ENCODE results near the gene PCBP2. TPM values are rescaled to one million over a fixed set of nuclear protein-coding genes. Genes with fewer than 3 reads are reported as not detected.
A peak's percentile ranks its signal among the peaks of the same experiment; 100 is the strongest.

The PCBP2 gene
- polyA plus RNA-seq, 1 of the 3 experiments (the other 2 are of a cell fraction), result 368 TPM

DNA sequence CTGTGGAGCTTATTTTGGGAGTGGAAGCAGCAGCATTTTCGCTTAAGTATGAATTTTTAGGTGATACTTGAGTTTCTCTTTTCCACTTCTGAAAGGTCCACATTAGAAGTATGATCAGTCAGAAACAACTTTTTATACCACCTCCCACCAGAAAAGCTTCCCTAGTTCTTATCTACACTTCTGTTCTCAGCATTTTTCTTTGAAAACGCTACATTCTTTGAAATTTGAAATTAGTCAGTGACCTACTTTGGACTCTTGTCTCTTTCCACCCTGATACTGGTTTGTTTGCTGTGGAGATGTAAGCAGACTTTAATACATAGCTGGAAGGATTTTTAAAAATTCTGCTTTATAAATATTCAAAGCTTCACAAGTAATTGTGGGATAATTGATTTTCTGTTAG is 22.2 kb downstream of the PCBP2 start:
- WGBS (ENCODE audit: low lambda C conversion rate), result 94% methylated on average over 2 of the region's 2 CpGs
- Histone ChIP-seq H3K79me2 (ENCODE audit: insufficient read depth) (peaks cover 95% of the 10 kb centered on the region), H4K20me1 (ENCODE audit: insufficient read depth) (peaks cover 90% of the 10 kb centered on the region), H3K9me2 (no peaks in the 10 kb centered on the region), H3F3A (replicated peaks; ENCODE audit: insufficient read depth) (peaks cover 84% of the 10 kb centered on the region), H3K36me3 (replicated peaks in 1 of 2; ENCODE audit: control insufficient read depth in 1 of 2, insufficient read depth in 2 of 2, low read length in 1 of 2) (peaks cover 86 to 95% of the 10 kb centered on the region in 2 experiments), H3K27ac (ENCODE audit: low read depth in 2 of 2, low read length in 1 of 2) (peak overlapping the region in 1 of 2 experiments; percentile 9; a peak in 1 of 4 replicates), H3K27me3 (ENCODE audit: insufficient read depth) (no peaks in the 10 kb centered on the region), H3K9me3 (no peaks in the 10 kb centered on the region), H3K4me2 (no peak overlapping the region), H3K4me3 (ENCODE audit: low read depth in 2 of 2, low read length in 1 of 2) (no peak overlapping the region), H2AFZ (ENCODE audit: low read depth) (no peak overlapping the region), H3K9ac (no peak overlapping the region), H3K4me1 (ENCODE audit: control insufficient read depth in 1 of 2, insufficient read depth in 2 of 2, low read depth in 1 of 2, low read length in 1 of 2) (peaks cover 0 to 5% of the 10 kb centered on the region in 2 experiments; a peak in 1 of 4 replicates)
- TF ChIP-seq MEF2A (IDR thresholded peaks at IDR 0.05; ENCODE audit: borderline replicate concordance, low read depth), result no peak
- TF ChIP-seq FOXJ3 (CRISPR knock-in tag; IDR thresholded peaks at IDR 0.05), result no peak
- TF ChIP-seq SMC3 (IDR thresholded peaks at IDR 0.05; ENCODE audit: low read depth, low read length), result no peak
- TF ChIP-seq ELF1 (IDR thresholded peaks at IDR 0.05), result no peak
- TF ChIP-seq EZH2phosphoT487 (IDR thresholded peaks at IDR 0.05; ENCODE audit: borderline replicate concordance, low read depth), result no peak
- TF ChIP-seq NFIC (IDR thresholded peaks at IDR 0.05; ENCODE audit: borderline replicate concordance), result no peak
- no peak for TF ChIP-seq RCOR1 (IDR thresholded peaks at IDR 0.05; ENCODE audit: low read length)
- TF ChIP-seq RXRA (IDR thresholded peaks at IDR 0.05; ENCODE audit: borderline replicate concordance, low read depth), result no peak
- TF ChIP-seq, protein P1, sequence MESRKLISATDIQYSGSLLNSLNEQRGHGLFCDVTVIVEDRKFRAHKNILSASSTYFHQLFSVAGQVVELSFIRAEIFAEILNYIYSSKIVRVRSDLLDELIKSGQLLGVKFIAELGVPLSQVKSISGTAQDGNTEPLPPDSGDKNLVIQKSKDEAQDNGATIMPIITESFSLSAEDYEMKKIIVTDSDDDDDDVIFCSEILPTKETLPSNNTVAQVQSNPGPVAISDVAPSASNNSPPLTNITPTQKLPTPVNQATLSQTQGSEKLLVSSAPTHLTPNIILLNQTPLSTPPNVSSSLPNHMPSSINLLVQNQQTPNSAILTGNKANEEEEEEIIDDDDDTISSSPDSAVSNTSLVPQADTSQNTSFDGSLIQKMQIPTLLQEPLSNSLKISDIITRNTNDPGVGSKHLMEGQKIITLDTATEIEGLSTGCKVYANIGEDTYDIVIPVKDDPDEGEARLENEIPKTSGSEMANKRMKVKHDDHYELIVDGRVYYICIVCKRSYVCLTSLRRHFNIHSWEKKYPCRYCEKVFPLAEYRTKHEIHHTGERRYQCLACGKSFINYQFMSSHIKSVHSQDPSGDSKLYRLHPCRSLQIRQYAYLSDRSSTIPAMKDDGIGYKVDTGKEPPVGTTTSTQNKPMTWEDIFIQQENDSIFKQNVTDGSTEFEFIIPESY (IDR thresholded peaks at IDR 0.05; ENCODE audit: borderline replicate concordance, low read depth), result no peak
- no peak for TF ChIP-seq YY1 (IDR thresholded peaks at IDR 0.05; ENCODE audit: low read depth)
- TF ChIP-seq, protein P2, sequence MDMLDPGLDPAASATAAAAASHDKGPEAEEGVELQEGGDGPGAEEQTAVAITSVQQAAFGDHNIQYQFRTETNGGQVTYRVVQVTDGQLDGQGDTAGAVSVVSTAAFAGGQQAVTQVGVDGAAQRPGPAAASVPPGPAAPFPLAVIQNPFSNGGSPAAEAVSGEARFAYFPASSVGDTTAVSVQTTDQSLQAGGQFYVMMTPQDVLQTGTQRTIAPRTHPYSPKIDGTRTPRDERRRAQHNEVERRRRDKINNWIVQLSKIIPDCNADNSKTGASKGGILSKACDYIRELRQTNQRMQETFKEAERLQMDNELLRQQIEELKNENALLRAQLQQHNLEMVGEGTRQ (IDR thresholded peaks at IDR 0.05; ENCODE audit: borderline replicate concordance, low read depth, low read length), result no peak
- TF ChIP-seq TCF12 (IDR thresholded peaks at IDR 0.05), result no peak
- no peak for TF ChIP-seq TEAD4 (IDR thresholded peaks at IDR 0.05; ENCODE audit: borderline replicate concordance, insufficient read depth)
- TF ChIP-seq GABPA (IDR thresholded peaks at IDR 0.05; ENCODE audit: low read depth), result no peak
- TF ChIP-seq CHD2 (IDR thresholded peaks at IDR 0.05; ENCODE audit: low read length, partially characterized antibody), result no peak
- ChIA-PET POLR2A (interaction anchor here (0.6 to 1.5 kb wide), 6 partner anchors 12 to 166 kb away, joined by 3 to 6 read pairs (median 3); partner anchors contain the start of gene TARBP2), CTCF (interaction anchor here (0.9 to 5.4 kb wide), 10 partner anchors 8 to 153 kb away, joined by 3 to 32 read pairs (median 5); partner anchors contain the start of genes AAAS and MAP3K12)
- no peak for DNase-seq

DNA sequence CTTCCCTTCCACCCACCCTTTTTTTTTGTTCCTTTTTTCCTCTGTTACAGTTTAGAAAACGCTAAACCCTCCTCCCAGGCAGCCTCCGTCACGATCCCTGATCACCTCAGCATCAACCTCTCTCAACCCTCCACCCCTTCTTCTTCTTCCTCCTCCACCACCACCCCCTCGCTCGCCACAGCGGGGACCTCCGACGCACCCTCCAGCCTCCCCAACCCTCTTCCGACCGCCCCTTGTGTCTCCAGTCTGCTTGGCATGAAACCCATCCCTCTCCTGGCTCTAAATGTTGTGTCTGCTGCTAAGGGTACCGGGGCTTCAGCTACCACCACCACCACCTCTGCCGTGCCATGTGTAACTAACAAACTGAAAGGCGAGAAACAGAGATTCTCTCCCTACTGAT is 22.9 kb downstream of the PCBP2 start:
- WGBS (ENCODE audit: low lambda C conversion rate), result 91% methylated on average over 13 of the region's 13 CpGs
- Histone ChIP-seq H3K27ac (ENCODE audit: low read depth in 2 of 2, low read length in 1 of 2) (peak overlapping the region in 1 of 2 experiments; percentile 9; a peak in 1 of 4 replicates), H3K4me1 (ENCODE audit: control insufficient read depth in 1 of 2, insufficient read depth in 2 of 2, low read depth in 1 of 2, low read length in 1 of 2) (peaks cover under 1 to 5% of the 10 kb centered on the region in 2 experiments; a peak in 2 of 4 replicates), H3K4me3 (ENCODE audit: low read depth in 2 of 2, low read length in 1 of 2) (no peak overlapping the region), H2AFZ (ENCODE audit: low read depth) (no peak overlapping the region), H3K36me3 (replicated peaks in 1 of 2; ENCODE audit: control insufficient read depth in 1 of 2, insufficient read depth in 2 of 2, low read length in 1 of 2) (peaks cover 87 to 95% of the 10 kb centered on the region in 2 experiments), H3F3A (replicated peaks; ENCODE audit: insufficient read depth) (peaks cover 86% of the 10 kb centered on the region), H3K79me2 (ENCODE audit: insufficient read depth) (peaks cover 91% of the 10 kb centered on the region), H3K9me2 (no peaks in the 10 kb centered on the region), H3K9me3 (no peaks in the 10 kb centered on the region), H3K9ac (no peak overlapping the region), H4K20me1 (ENCODE audit: insufficient read depth) (peaks cover 93% of the 10 kb centered on the region), H3K4me2 (no peak overlapping the region), H3K27me3 (ENCODE audit: insufficient read depth) (no peaks in the 10 kb centered on the region)
- CTCF ChIA-PET, result interaction anchor here (0.6 to 5.4 kb wide), 9 partner anchors 12 to 153 kb away, joined by 3 to 32 read pairs (median 4); partner anchors contain the start of gene AAAS
- no peak for DNase-seq
- TF ChIP-seq TAF1 (IDR thresholded peaks at IDR 0.05; ENCODE audit: borderline replicate concordance, low read depth, low read length) (no peak), EP300 (IDR thresholded peaks at IDR 0.05; ENCODE audit: borderline replicate concordance in 1 of 2, low read depth in 1 of 2, low read length in 1 of 2) (no peak), EZH2phosphoT487 (IDR thresholded peaks at IDR 0.05; ENCODE audit: borderline replicate concordance, low read depth) (no peak), RFX5 (IDR thresholded peaks at IDR 0.05; ENCODE audit: low read length) (no peak)
- POLR2A ChIA-PET, result interaction anchor here (0.5 to 2.3 kb wide), 7 partner anchors 9 to 299 kb away, joined by 3 to 10 read pairs (median 3); no protein-coding TSS in a partner anchor
